D721Med (cell line): Measurements from ENCODE around the gene PNPLA8.
A peak's percentile ranks its signal among the peaks of the same experiment; 100 is the strongest.
"Not testable (repeated sequence)": the region's sequence is repeated elsewhere in the genome, so short reads cannot be mapped to it uniquely, and the experiment has no call there.

Experiments used
- DNase-seq: peaks from one replicate; pipeline ENCODE4 v3.0.0; 2011; ENCODE audit warnings: low spot score; ENCODE audit not compliant: insufficient read length
- FAIRE-seq: peaks from 2 replicates; lab custom pipeline; 2011; peaks lifted over from hg19 to GRCh38; lab: Jason Lieb, UNC
- CTCF ChIP-seq: IDR thresholded peaks from 2 replicates; pipeline ENCODE4 v1.5.1; 2012; ENCODE audit warnings: mild to moderate bottlenecking, control low read depth; ENCODE audit not compliant: insufficient read depth; ENCODE audit errors: missing control alignments

Gene PNPLA8

GRCh38 chr7:108525327-108525984, 479 bp downstream of the PNPLA8 start:
- no peak for TF ChIP-seq CTCF
- FAIRE-seq, result no peak

GRCh38 chr7:108522780-108523179, 3.2 kb downstream of the PNPLA8 start:
- DNase-seq (no peak), FAIRE-seq (no peak)
- no peak for TF ChIP-seq CTCF

More at GRCh38 chr7:108525327-108525984, 479 bp downstream of the PNPLA8 start:
- no peak for DNase-seq

GRCh38 chr7:108517951-108518350, 8.0 kb downstream of the PNPLA8 start:
- FAIRE-seq (no peak), DNase-seq (no peak)
- no peak for TF ChIP-seq CTCF

GRCh38 chr7:108515630-108516029, 10.3 kb downstream of the PNPLA8 start:
- no peak for TF ChIP-seq CTCF
- peak; percentile 35 for FAIRE-seq
- no peak for DNase-seq

GRCh38 chr7:108515013-108515412, 10.9 kb downstream of the PNPLA8 start:
- FAIRE-seq, result no peak
- TF ChIP-seq CTCF, result no peak

GRCh38 chr7:108511939-108512338, 14.0 kb downstream of the PNPLA8 start:
- no peak for TF ChIP-seq CTCF
- no peak for FAIRE-seq
- DNase-seq, result no peak

More at GRCh38 chr7:108515013-108515412, 10.9 kb downstream of the PNPLA8 start:
- DNase-seq, result no peak

- not testable (repeated sequence) for FAIRE-seq, DNase-seq
These were observed 21.4 kb downstream of the PNPLA8 start for GRCh38 chr7:108504576-108504975.
